ENCODE data around the gene BTBD19. TPM values are rescaled to one million over a fixed set of nuclear protein-coding genes. Genes with fewer than 3 reads are reported as not detected.

BTBD19 gene
- total and polyA plus RNA-seq, 9 of the 15 experiments (the other 6 are each of a cell fraction or from before 2014, with no cell fraction given) = 0.22 to 2.0 (median 0.95) TPM

- no peak for TF ChIP-seq IRF9 (tag; IDR thresholded peaks at IDR 0.05)
- TF ChIP-seq ZNF184 (CRISPR knock-in tag; IDR thresholded peaks at IDR 0.05) = no peak
- no peak; the same call in 1 of the 2 replicates for TF ChIP-seq ETV1 (tag; conservative IDR thresholded peaks at IDR 0.05; ENCODE audit: low read depth)
- TF ChIP-seq NRF1 (conservative IDR thresholded peaks at IDR 0.05 in 1 of 2, IDR thresholded peaks at IDR 0.05 in 1 of 2) = peak; percentile 43 to 62; a peak in 3 of 4 replicates
- TF ChIP-seq MCM2 (IDR thresholded peaks at IDR 0.05; ENCODE audit: low read depth) = no peak
- no peak for TF ChIP-seq TCFL5 (CRISPR knock-in tag; conservative IDR thresholded peaks at IDR 0.05)
- peak; percentile 93 for TF ChIP-seq ZBTB2 (IDR thresholded peaks at IDR 0.05)
- peak; percentile 53; the same call in 1 of the 2 replicates for TF ChIP-seq BCOR (IDR thresholded peaks at IDR 0.05)
- TF ChIP-seq ARID2 (IDR thresholded peaks at IDR 0.05) = peak; percentile 66; the same call in 1 of the 2 replicates
- TF ChIP-seq MITF (IDR thresholded peaks at IDR 0.05) = 0 out of 2 replicates have a peak, but pooled peaks have one; percentile 39
- TF ChIP-seq ZNF668 (CRISPR knock-in tag; IDR thresholded peaks at IDR 0.05) = no peak; the same call in 1 of the 2 replicates
- peak; percentile 90 for TF ChIP-seq FOXM1 (IDR thresholded peaks at IDR 0.05; ENCODE audit: low read depth)
- TF ChIP-seq FOXM1 (CRISPR knock-in tag; IDR thresholded peaks at IDR 0.05; ENCODE audit: low read depth) = peak; percentile 96; the same call in 1 of the 2 replicates
- no peak for TF ChIP-seq SMARCB1 (IDR thresholded peaks at IDR 0.05; ENCODE audit: insufficient read length, low read depth)
- TF ChIP-seq, protein P1, sequence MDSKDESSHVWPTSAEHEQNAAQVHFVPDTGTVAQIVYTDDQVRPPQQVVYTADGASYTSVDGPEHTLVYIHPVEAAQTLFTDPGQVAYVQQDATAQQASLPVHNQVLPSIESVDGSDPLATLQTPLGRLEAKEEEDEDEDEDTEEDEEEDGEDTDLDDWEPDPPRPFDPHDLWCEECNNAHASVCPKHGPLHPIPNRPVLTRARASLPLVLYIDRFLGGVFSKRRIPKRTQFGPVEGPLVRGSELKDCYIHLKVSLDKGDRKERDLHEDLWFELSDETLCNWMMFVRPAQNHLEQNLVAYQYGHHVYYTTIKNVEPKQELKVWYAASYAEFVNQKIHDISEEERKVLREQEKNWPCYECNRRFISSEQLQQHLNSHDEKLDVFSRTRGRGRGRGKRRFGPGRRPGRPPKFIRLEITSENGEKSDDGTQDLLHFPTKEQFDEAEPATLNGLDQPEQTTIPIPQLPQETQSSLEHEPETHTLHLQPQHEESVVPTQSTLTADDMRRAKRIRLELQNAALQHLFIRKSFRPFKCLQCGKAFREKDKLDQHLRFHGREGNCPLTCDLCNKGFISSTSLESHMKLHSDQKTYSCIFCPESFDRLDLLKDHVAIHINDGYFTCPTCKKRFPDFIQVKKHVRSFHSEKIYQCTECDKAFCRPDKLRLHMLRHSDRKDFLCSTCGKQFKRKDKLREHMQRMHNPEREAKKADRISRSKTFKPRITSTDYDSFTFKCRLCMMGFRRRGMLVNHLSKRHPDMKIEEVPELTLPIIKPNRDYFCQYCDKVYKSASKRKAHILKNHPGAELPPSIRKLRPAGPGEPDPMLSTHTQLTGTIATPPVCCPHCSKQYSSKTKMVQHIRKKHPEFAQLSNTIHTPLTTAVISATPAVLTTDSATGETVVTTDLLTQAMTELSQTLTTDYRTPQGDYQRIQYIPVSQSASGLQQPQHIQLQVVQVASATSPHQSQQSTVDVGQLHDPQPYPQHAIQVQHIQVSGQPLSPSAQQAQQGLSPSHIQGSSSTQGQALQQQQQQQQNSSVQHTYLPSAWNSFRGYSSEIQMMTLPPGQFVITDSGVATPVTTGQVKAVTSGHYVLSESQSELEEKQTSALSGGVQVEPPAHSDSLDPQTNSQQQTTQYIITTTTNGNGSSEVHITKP (IDR thresholded peaks at IDR 0.05; ENCODE audit: partially characterized antibody) = peak; percentile 6
- peak; percentile 65 to 71; a peak in 3 of 4 replicates for TF ChIP-seq KDM4B (IDR thresholded peaks at IDR 0.05; ENCODE audit: borderline replicate concordance in 2 of 2, low read depth in 1 of 2)
- TF ChIP-seq KAT2B (IDR thresholded peaks at IDR 0.05; ENCODE audit: low read depth, low read length) = no peak
- peak; percentile 96 for TF ChIP-seq RB1 (IDR thresholded peaks at IDR 0.05; ENCODE audit: low read depth)
- TF ChIP-seq, protein P2, sequence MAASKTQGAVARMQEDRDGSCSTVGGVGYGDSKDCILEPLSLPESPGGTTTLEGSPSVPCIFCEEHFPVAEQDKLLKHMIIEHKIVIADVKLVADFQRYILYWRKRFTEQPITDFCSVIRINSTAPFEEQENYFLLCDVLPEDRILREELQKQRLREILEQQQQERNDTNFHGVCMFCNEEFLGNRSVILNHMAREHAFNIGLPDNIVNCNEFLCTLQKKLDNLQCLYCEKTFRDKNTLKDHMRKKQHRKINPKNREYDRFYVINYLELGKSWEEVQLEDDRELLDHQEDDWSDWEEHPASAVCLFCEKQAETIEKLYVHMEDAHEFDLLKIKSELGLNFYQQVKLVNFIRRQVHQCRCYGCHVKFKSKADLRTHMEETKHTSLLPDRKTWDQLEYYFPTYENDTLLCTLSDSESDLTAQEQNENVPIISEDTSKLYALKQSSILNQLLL (CRISPR knock-in tag; IDR thresholded peaks at IDR 0.05; ENCODE audit: borderline replicate concordance) = no peak
These were observed 33.0 kb upstream of the BTBD19 start, which contains the start of gene RPS8 (continued) for GRCh38 chr1:44775078-44775929.

All from K562 (cell line).